Fibroblast of villous mesenchyme (primary cell): Measurements from ENCODE around the gene UBAP2. TPM values are rescaled to one million over a fixed set of nuclear protein-coding genes. Genes with fewer than 3 reads are reported as not detected.
"Not testable (repeated sequence)": the region's sequence is repeated elsewhere in the genome, so short reads cannot be mapped to it uniquely, and the experiment has no call there.

Source experiments
- DNase-seq: peaks from one replicate; pipeline ENCODE4 v3.0.0-alpha.2; 2010; ENCODE audit warnings: low read depth
- H3K4me3 ChIP-seq: 2 replicates; pipeline ENCODE4 v1.5.1; 2011; ENCODE audit warnings: low read depth, mild to moderate bottlenecking, low read length
- total RNA-seq: library from RNA; depleted of rRNA; stranded (reverse); fragments of >200 nt; gene quantifications from 2 replicates; pipeline ENCODE4 v1.2.3, GENCODE V29; 2012
- TF ChIP-seq, protein P1 (sequence below): IDR thresholded peaks from 2 replicates; pipeline ENCODE4 v1.5.1; 2012; ENCODE audit warnings: low read depth, mild to moderate bottlenecking, low read length; ENCODE audit not compliant: insufficient read depth

The UBAP2 gene
- total RNA-seq, 1 donor, result 26.8 TPM

DNA sequence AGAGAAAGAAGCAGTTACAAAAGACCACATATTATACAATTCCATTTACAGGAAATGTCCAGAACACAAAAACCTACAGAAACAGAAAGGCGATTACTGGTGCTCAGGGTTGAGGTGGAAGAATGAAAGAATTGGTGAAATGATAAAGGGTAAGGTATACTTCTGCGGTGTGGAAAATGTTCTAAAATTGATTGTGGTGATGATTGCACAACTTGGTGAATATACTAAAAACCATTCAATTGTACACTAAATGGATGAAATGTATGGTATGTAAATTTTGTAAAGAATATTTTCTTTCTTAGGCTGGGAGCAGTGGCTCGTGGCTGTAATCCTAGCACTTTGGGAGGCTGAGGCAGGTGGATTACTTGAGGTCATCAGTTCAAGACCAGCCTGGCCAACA lies 72.3 kb downstream of the UBAP2 start:
- DNase-seq, result no peak
- no peak overlapping the region for H3K4me3 ChIP-seq
- TF ChIP-seq, protein P1, sequence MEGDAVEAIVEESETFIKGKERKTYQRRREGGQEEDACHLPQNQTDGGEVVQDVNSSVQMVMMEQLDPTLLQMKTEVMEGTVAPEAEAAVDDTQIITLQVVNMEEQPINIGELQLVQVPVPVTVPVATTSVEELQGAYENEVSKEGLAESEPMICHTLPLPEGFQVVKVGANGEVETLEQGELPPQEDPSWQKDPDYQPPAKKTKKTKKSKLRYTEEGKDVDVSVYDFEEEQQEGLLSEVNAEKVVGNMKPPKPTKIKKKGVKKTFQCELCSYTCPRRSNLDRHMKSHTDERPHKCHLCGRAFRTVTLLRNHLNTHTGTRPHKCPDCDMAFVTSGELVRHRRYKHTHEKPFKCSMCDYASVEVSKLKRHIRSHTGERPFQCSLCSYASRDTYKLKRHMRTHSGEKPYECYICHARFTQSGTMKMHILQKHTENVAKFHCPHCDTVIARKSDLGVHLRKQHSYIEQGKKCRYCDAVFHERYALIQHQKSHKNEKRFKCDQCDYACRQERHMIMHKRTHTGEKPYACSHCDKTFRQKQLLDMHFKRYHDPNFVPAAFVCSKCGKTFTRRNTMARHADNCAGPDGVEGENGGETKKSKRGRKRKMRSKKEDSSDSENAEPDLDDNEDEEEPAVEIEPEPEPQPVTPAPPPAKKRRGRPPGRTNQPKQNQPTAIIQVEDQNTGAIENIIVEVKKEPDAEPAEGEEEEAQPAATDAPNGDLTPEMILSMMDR, result no peak

- TF ChIP-seq, protein P1, result no peak
- H3K4me3 ChIP-seq, result no peak overlapping the region
- DNase-seq, result no peak
Measured at GRCh38 chr9:33972698-33973097, 76.0 kb downstream of the UBAP2 start.

- no peak for DNase-seq
- H3K4me3 ChIP-seq, result no peak overlapping the region
- TF ChIP-seq, protein P1, result no peak
Measured at GRCh38 chr9:33964086-33964768, 84.5 kb downstream of the UBAP2 start.

DNA sequence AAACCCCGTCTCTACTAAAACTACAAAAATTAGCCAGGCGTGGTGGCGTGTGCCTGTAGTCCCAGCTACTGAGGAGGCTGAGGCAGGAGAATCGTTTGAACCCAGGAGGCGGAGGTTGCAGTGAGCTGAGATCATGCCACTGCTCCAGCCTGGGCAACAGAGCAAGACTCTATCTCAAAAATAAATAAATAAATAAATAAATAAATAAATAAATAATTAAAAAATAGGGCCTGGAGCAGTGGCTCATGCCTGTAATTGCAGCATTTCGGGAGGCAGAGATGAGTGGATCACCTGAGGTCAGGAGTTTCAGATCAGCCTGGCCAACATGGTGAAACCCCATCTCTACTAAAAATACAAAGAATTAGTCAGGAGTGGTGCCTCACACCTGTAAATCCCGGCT lies 86.2 kb downstream of the UBAP2 start:
- not testable (repeated sequence) for DNase-seq, H3K4me3 ChIP-seq

DNA sequence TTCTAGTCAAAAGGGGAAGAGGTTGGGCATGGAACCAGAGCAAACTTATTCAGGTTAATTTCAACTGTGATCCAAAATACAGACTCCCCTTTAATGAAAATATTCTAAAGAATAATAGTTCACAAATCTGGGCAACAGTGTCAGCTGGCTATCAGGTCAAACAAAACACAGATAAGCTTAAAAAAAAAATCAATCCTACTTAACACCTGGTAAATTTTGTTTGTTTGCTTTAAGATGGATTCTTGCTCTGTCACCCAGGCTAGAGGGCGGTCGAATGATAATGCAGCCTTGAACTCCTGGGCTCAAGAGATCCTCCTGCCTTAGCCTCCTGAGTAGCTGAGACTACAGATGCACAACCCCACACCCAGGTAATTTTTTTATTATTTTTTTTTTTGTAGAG lies 89.0 kb downstream of the UBAP2 start:
- H3K4me3 ChIP-seq, result no peak overlapping the region
- TF ChIP-seq, protein P1, result no peak
- no peak for DNase-seq

GRCh38 chr9:33956544-33956943 lies 92.1 kb downstream of the UBAP2 start:
- no peak for DNase-seq
- TF ChIP-seq, protein P1, result no peak
- no peak overlapping the region for H3K4me3 ChIP-seq

GRCh38 chr9:33952066-33952465 lies 96.6 kb downstream of the UBAP2 start:
- TF ChIP-seq, protein P1, result no peak
- no peak for DNase-seq

More at GRCh38 chr9:33952066-33952465, 96.6 kb downstream of the UBAP2 start:
- no peak overlapping the region for H3K4me3 ChIP-seq
